K562 (cell line): Measurements from ENCODE around the gene ADAMTS20. TPM values are rescaled to one million over a fixed set of nuclear protein-coding genes. Genes with fewer than 3 reads are reported as not detected.
"Not testable (repeated sequence)": the region's sequence is repeated elsewhere in the genome, so short reads cannot be mapped to it uniquely, and the experiment has no call there.

Source experiments
- ATAC-seq: fragments of 200-7000 bp; cut with Tn5 transposase; 3 replicates; pipeline ENCODE4 v1.9.1; 2020; ENCODE audit warnings: moderate library complexity
- BruUV-seq: library from RNA; stranded (reverse); fragments of 400-500 nt; replicated peaks from 2 replicates; lab custom pipeline; 2021; lab: Mats Ljungman, UMichigan
- CTCF ChIA-PET: fragments of 300-600 bp; formaldehyde crosslinking; extraction: SDS; loops from one replicate; lab custom pipeline; 2021; ENCODE audit warnings: low intra/inter-chr PET ratio; lab: Yijun Ruan, JAX
- POLR2A ChIA-PET: fragments of 300-600, 350-650 bp; sonication (Branson Sonifier 250); formaldehyde crosslinking; extraction: SDS; loops from one replicate; lab custom pipeline; 2021; ENCODE audit warnings: antibody characterized with exemption, inconsistent platforms; lab: Yijun Ruan, JAX
- DNase-seq, 4 experiments: peaks; one replicate each; pipeline versions ENCODE4 v3.0.0 to v3.0.0-alpha.2; 2011 to 2018; ENCODE audit warnings: low spot score in 3 of 4, mixed read lengths in 3 of 4; ENCODE audit errors: extremely low read depth in 1 of 4
- FAIRE-seq: peaks from 2 replicates; lab custom pipeline; 2011; peaks lifted over from hg19 to GRCh38; lab: Jason Lieb, UNC
- H2AFZ ChIP-seq: 2 replicates; pipeline ENCODE4 v1.6.0; 2011; ENCODE audit warnings: low read depth, low read length, control low read depth, inconsistent platforms
- H3K27ac ChIP-seq: fragments of 200-600 bp; 3 replicates; pipeline ENCODE4 v1.8.0; 2011; ENCODE audit warnings: low read depth, mild to moderate bottlenecking, control low read depth, inconsistent platforms, low read length, moderate library complexity, mixed read lengths; ENCODE audit errors: extremely low read depth
- H3K27me3 ChIP-seq, 2 experiments: fragments of 300-600 bp in 1 of 2; 2 replicates in 1 of 2; 3 replicates in 1 of 2; pipeline versions ENCODE4 v1.6.0 to v1.8.0; 2011; ENCODE audit warnings: inconsistent platforms in 2 of 2, low read length in 2 of 2, mild to moderate bottlenecking in 1 of 2, mixed read lengths in 1 of 2, moderate library complexity in 1 of 2; ENCODE audit not compliant: control insufficient read depth in 2 of 2, insufficient read depth in 2 of 2
- H3K36me3 ChIP-seq: fragments of 300-600 bp; 3 replicates; pipeline ENCODE4 v1.8.0; 2011; ENCODE audit warnings: mild to moderate bottlenecking, low read length, inconsistent platforms; ENCODE audit not compliant: control insufficient read depth, insufficient read depth
- H3K4me1 ChIP-seq, 2 experiments: fragments of 200-600 bp in 1 of 2; replicated peaks in 1 of 2; 2 replicates in 1 of 2; 3 replicates in 1 of 2; pipeline versions ENCODE4 v1.5.1 to v1.8.0; 2011; ENCODE audit warnings: inconsistent platforms in 2 of 2, low read length in 2 of 2, mild to moderate bottlenecking in 1 of 2, mixed read lengths in 1 of 2, moderate library complexity in 1 of 2; ENCODE audit not compliant: control insufficient read depth in 2 of 2, insufficient read depth in 2 of 2
- H3K4me2 ChIP-seq: 2 replicates; pipeline ENCODE4 v1.6.1; 2011; ENCODE audit warnings: low read length, control low read depth, inconsistent platforms, mixed read lengths; ENCODE audit not compliant: insufficient read depth
- H3K4me3 ChIP-seq: fragments of 200-600 bp; sonication (generic), shearing (Covaris generic); 2 replicates; pipeline ENCODE4 v1.5.1; 2016; ENCODE audit warnings: control low read depth, inconsistent platforms
- H3K79me2 ChIP-seq: fragments of 200-600 bp; 3 replicates; pipeline ENCODE4 v1.8.0; 2011; ENCODE audit warnings: low read length, inconsistent platforms; ENCODE audit not compliant: control insufficient read depth, insufficient read depth
- H3K9ac ChIP-seq, 2 experiments: 2 replicates each; pipeline versions ENCODE4 v1.6.0 to v1.6.1; 2011; ENCODE audit warnings: low read depth in 2 of 2, low read length in 2 of 2, control low read depth in 1 of 2, inconsistent platforms in 1 of 2, mild to moderate bottlenecking in 1 of 2, mixed read lengths in 1 of 2; ENCODE audit not compliant: insufficient read depth in 1 of 2
- H3K9me1 ChIP-seq: one replicate; pipeline ENCODE4 v1.6.0; 2011; ENCODE audit warnings: inconsistent platforms, mild to moderate bottlenecking, low read length, moderate library complexity; ENCODE audit not compliant: control insufficient read depth, insufficient read depth
- H3K9me3 ChIP-seq: replicated peaks from 2 replicates; pipeline ENCODE4 v1.5.1; 2011; ENCODE audit warnings: low read depth, low read length, inconsistent platforms; ENCODE audit not compliant: control insufficient read depth, insufficient read depth
- H4K20me1 ChIP-seq: replicated peaks from 2 replicates; pipeline ENCODE4 v1.6.1; 2011; ENCODE audit warnings: low read length, inconsistent platforms, mixed read lengths; ENCODE audit not compliant: control insufficient read depth, insufficient read depth
- MAFK ChIP-seq: IDR thresholded peaks from 2 replicates; pipeline ENCODE4 v1.6.1; 2011; ENCODE audit warnings: low read length, improper control_type of control experiment
- PATZ1 ChIP-seq: fragments of 250-450 bp; sonication (Bioruptor Pico); IDR thresholded peaks from 2 replicates; pipeline ENCODE4 v1.5.0; 2020; ENCODE audit warnings: mild to moderate bottlenecking, borderline replicate concordance
- POLR3G ChIP-seq: IDR thresholded peaks from 2 replicates; pipeline ENCODE4 v1.6.1; 2011; ENCODE audit not compliant: insufficient read length, insufficient replicate concordance; ENCODE audit errors: extremely low read depth
- RB1 ChIP-seq: fragments of 450-650 bp; IDR thresholded peaks from 2 replicates; pipeline ENCODE4 v1.6.1; 2017; ENCODE audit warnings: low read depth, mild to moderate bottlenecking
- RCOR1 ChIP-seq, 2 experiments: IDR thresholded peaks; 2 replicates each; pipeline ENCODE4 v1.6.1; 2012; ENCODE audit warnings: low read depth in 2 of 2, low read length in 2 of 2, borderline replicate concordance in 1 of 2, improper control_type of control experiment in 1 of 2
- ZNF324 ChIP-seq: fragments of 250-450 bp; sonication (Bioruptor Pico); IDR thresholded peaks from 2 replicates; pipeline ENCODE4 v1.4.0; 2020; ENCODE audit warnings: mild to moderate bottlenecking
- ZNF395 ChIP-seq: fragments of 200-800 bp; sonication (Bioruptor generic); IDR thresholded peaks from 2 replicates; pipeline ENCODE4 v1.6.1; 2017; ENCODE audit warnings: missing genetic modification characterization, missing compliant biosample characterization
- ZNF507 ChIP-seq: conservative IDR thresholded peaks from 2 replicates; pipeline ENCODE4 v1.6.1; 2017; ENCODE audit warnings: missing genetic modification characterization, missing compliant biosample characterization
- ZNF699 ChIP-seq: fragments of 250-450 bp; sonication (Bioruptor Pico); IDR thresholded peaks from 2 replicates; pipeline ENCODE4 v1.8.0; 2021; ENCODE audit warnings: mild to moderate bottlenecking, moderate library complexity; ENCODE audit not compliant: insufficient replicate concordance
- WGBS: fragments of 100-300 bp; shearing (Covaris generic); methylation state at CpG from one replicate; pipeline ENCODE4 v1.1.6; 2016; ENCODE audit warnings: low coverage, mixed read lengths; ENCODE audit not compliant: insufficient coverage; ENCODE audit errors: missing lambda C conversion rate; 5-methylcytosine and 5-hydroxymethylcytosine counted together
- in situ Hi-C: fragments of 300-500 bp; cut with MboI; formaldehyde crosslinking; loops from 4 replicates; pipeline ENCODE4 v1.15.0; 2018; ENCODE audit warnings: inconsistent platforms, mixed read lengths
- intact Hi-C: fragments of 100-400 bp; cut with micrococcal nuclease; formaldehyde crosslinking; loops from 2 replicates; pipeline ENCODE4 v1.14.2; 2022
- polyA plus RNA-seq, 8 experiments: library from polyadenylated mRNA; depleted of rRNA in 4 of 8; stranded (reverse) in 5 of 8; unstranded in 3 of 8; fragments of >200 nt; fragmentation: Nextera tagmentation in 2 of 8; fragmentation: Illumina TruSeq in 1 of 8; extraction: Ambion mirVana in 2 of 8; extraction: Trizol in 1 of 8; gene quantifications; 2 replicates each; pipeline versions ENCODE4 v1.2.1 to v1.2.3, GENCODE V29; 2011 to 2014; ENCODE audit warnings: inconsistent platforms in 1 of 8, missing spikeins in 1 of 8
- total RNA-seq, 7 experiments: library from RNA; depleted of rRNA in 6 of 7; stranded (reverse); fragments of >200 nt in 6 of 7; fragmentation: Illumina TruSeq in 2 of 7; extraction: Trizol in 2 of 7; gene quantifications; 2 replicates each; pipeline versions ENCODE4 v1.2.1 to v1.2.3, GENCODE V29; 2011 to 2021; ENCODE audit warnings: low replicate concordance in 1 of 7
- TF ChIP-seq, protein P1 (sequence below): fragments of 450-650 bp; IDR thresholded peaks from 2 replicates; pipeline ENCODE4 v1.6.1; 2016; ENCODE audit warnings: missing biosample characterization, missing genetic modification characterization
- TF ChIP-seq, protein P2 (sequence below): sonication (generic); formaldehyde crosslinking; IDR thresholded peaks from 2 replicates; pipeline ENCODE4 v1.8.0; 2023; ENCODE audit warnings: mild to moderate bottlenecking, missing genetic modification reagents
- TF ChIP-seq, protein P3 (sequence below): sonication (generic); formaldehyde crosslinking; IDR thresholded peaks from 2 replicates; pipeline ENCODE4 v1.8.1; 2023; ENCODE audit warnings: mild to moderate bottlenecking, missing genetic modification reagents

Gene ADAMTS20
- total and polyA plus RNA-seq, 9 of the 15 experiments (the other 6 are each of a cell fraction or from before 2014, with no cell fraction given) = 0.01 to 0.84 (median 0.07) TPM; not detected in 2

DNA sequence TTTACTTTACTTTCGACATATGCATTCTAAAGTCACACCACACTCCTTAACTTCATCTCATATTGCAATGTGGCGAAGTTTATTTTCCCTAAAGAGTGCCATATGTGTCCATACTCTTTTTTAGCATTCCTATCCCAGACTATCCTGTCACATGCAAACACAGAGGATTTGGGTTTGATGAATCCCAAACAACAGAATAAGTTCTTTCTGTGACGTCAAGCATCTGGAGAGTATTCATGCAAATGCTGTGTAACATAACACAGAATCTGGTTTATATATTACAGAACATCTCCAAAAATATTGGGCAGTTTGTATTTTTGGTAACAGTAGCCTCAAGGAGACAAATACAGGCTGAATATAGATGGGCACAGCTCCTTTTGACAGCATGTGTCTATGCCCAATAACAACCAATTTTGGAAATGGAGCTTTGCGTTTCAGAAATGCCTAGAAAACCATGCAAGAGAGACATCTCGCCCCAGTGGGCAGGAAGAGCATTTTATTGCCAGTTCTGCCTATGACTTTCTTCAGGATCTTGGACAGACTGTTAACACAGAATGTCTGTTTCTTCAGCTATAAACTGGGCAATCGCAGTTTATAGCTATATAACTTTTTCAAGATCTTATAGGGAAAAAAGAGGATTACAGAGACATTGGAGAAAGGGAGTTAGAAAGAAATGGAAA is 190.8 kb downstream of the ADAMTS20 start (continued):
- no peak for TF ChIP-seq POLR3G
- TF ChIP-seq ZNF507 (tag) = no peak
- TF ChIP-seq, protein P1, sequence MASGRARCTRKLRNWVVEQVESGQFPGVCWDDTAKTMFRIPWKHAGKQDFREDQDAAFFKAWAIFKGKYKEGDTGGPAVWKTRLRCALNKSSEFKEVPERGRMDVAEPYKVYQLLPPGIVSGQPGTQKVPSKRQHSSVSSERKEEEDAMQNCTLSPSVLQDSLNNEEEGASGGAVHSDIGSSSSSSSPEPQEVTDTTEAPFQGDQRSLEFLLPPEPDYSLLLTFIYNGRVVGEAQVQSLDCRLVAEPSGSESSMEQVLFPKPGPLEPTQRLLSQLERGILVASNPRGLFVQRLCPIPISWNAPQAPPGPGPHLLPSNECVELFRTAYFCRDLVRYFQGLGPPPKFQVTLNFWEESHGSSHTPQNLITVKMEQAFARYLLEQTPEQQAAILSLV = no peak
- TF ChIP-seq, protein P2, sequence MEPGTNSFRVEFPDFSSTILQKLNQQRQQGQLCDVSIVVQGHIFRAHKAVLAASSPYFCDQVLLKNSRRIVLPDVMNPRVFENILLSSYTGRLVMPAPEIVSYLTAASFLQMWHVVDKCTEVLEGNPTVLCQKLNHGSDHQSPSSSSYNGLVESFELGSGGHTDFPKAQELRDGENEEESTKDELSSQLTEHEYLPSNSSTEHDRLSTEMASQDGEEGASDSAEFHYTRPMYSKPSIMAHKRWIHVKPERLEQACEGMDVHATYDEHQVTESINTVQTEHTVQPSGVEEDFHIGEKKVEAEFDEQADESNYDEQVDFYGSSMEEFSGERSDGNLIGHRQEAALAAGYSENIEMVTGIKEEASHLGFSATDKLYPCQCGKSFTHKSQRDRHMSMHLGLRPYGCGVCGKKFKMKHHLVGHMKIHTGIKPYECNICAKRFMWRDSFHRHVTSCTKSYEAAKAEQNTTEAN (CRISPR knock-in tag) = no peak
- TF ChIP-seq ZNF395 (CRISPR knock-in tag) = no peak
- no peak for TF ChIP-seq RCOR1 (IDR thresholded peaks at IDR 0.05; ENCODE audit: borderline replicate concordance in 1 of 2, low read depth in 2 of 2, low read length in 2 of 2)
- no peak for TF ChIP-seq ZNF324 (CRISPR knock-in tag)
- TF ChIP-seq PATZ1 (CRISPR knock-in tag) = no peak
- no peak for TF ChIP-seq RB1
- TF ChIP-seq MAFK = no peak
- TF ChIP-seq, protein P3, sequence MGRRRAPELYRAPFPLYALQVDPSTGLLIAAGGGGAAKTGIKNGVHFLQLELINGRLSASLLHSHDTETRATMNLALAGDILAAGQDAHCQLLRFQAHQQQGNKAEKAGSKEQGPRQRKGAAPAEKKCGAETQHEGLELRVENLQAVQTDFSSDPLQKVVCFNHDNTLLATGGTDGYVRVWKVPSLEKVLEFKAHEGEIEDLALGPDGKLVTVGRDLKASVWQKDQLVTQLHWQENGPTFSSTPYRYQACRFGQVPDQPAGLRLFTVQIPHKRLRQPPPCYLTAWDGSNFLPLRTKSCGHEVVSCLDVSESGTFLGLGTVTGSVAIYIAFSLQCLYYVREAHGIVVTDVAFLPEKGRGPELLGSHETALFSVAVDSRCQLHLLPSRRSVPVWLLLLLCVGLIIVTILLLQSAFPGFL (CRISPR knock-in tag) = no peak
- no peak for TF ChIP-seq ZNF699 (CRISPR knock-in tag)

- H3K4me3 ChIP-seq, H3K27ac ChIP-seq, H2AFZ ChIP-seq, ATAC-seq, H3K79me2 ChIP-seq, H3K4me1 ChIP-seq, H3K27me3 ChIP-seq, POLR2A ChIA-PET, H4K20me1 ChIP-seq, BruUV-seq, DNase-seq, H3K9me3 ChIP-seq, H3K9ac ChIP-seq, in situ Hi-C loops, CTCF ChIA-PET, FAIRE-seq, H3K4me2 ChIP-seq, H3K9me1 ChIP-seq, intact Hi-C loops, H3K36me3 ChIP-seq: not testable (repeated sequence)
- WGBS = 7% methylated on average over 10 of the region's 10 CpGs
Measured at GRCh38 chr12:43360001-43360400, 192.0 kb downstream of the ADAMTS20 start.
